Suprapubic skin (tissue), 4 donors: ENCODE data around the gene AFM. TPM values are rescaled to one million over a fixed set of nuclear protein-coding genes. Genes with fewer than 3 reads are reported as not detected.

Experiments used
- DNase-seq, 2 donors: peaks; one replicate each; pipeline ENCODE4 v3.0.0-alpha.2; 2019; ENCODE audit warnings: low spot score in 2 of 2
- H3K27ac ChIP-seq: fragments of 200-600 bp; sonication (generic); one replicate; pipeline ENCODE4 v1.5.1; 2019
- H3K27me3 ChIP-seq: fragments of 200-600 bp; sonication (generic); one replicate; pipeline ENCODE4 v1.5.1; 2019
- H3K36me3 ChIP-seq: fragments of 200-600 bp; sonication (generic); one replicate; pipeline ENCODE4 v1.5.1; 2019
- H3K4me1 ChIP-seq: fragments of 200-600 bp; sonication (generic); one replicate; pipeline ENCODE4 v1.5.1; 2019
- H3K4me3 ChIP-seq: fragments of 200-600 bp; sonication (generic); one replicate; pipeline ENCODE4 v1.5.1; 2019; ENCODE audit warnings: mild to moderate bottlenecking
- H3K9me3 ChIP-seq: fragments of 200-600 bp; sonication (generic); one replicate; pipeline ENCODE4 v1.5.1; 2019
- CTCF ChIP-seq, 2 donors: fragments of 200-600 bp in 1 of 2; fragments of 450-650 bp in 1 of 2; sonication (generic) in 1 of 2; IDR thresholded peaks; one replicate each; pipeline ENCODE4 v1.5.1; 2016 to 2019; ENCODE audit warnings: antibody characterized with exemption in 2 of 2, mild to moderate bottlenecking in 1 of 2, moderate library complexity in 1 of 2
- EP300 ChIP-seq: sonication (generic); formaldehyde crosslinking; IDR thresholded peaks from one replicate; pipeline ENCODE4 v1.6.1; 2017; ENCODE audit warnings: antibody characterized with exemption
- POLR2A ChIP-seq, 2 donors: fragments of 450-650 bp; IDR thresholded peaks; one replicate each; pipeline ENCODE4 v1.6.1; 2017; ENCODE audit warnings: antibody characterized with exemption in 2 of 2, mild to moderate bottlenecking in 2 of 2, moderate library complexity in 2 of 2
- POLR2AphosphoS5 ChIP-seq, 3 donors: sonication (generic); formaldehyde crosslinking; IDR thresholded peaks; one replicate each; pipeline ENCODE4 v1.6.1; 2017; ENCODE audit warnings: antibody characterized with exemption in 3 of 3
- WGBS: methylation state at CpG from one replicate; pipeline ENCODE4 v1.1.5; 2018; 5-methylcytosine and 5-hydroxymethylcytosine counted together
- total RNA-seq, 4 donors: library from RNA; depleted of rRNA; stranded (reverse); fragments of >200 nt; gene quantifications; one replicate each; pipeline ENCODE4 v1.1.0, GENCODE V29; 2016

The AFM gene
- total RNA-seq, 4 donors from 2014 or later: not detected

GRCh38 chr4:73527196-73527595, 45.7 kb downstream of the AFM start:
- Histone ChIP-seq H3K36me3 (no peaks in the 10 kb centered on the region), H3K27ac (no peak overlapping the region), H3K27me3 (no peaks in the 10 kb centered on the region), H3K4me3 (no peak overlapping the region), H3K4me1 (no peaks in the 10 kb centered on the region), H3K9me3 (no peaks in the 10 kb centered on the region)
- 82% methylated on average over 1 of the region's 1 CpG for WGBS
- DNase-seq: no peak
- TF ChIP-seq POLR2A (IDR thresholded peaks at IDR 0.05) (no peak), CTCF (IDR thresholded peaks at IDR 0.05) (no peak), POLR2AphosphoS5 (IDR thresholded peaks at IDR 0.05) (no peak), EP300 (no peak)

GRCh38 chr4:73528171-73528570, 46.6 kb downstream of the AFM start:
- H3K4me3 ChIP-seq: no peak overlapping the region
- WGBS: 58% methylated on average over 2 of the region's 2 CpGs
- no peaks in the 10 kb centered on the region for H3K9me3 ChIP-seq
- no peaks in the 10 kb centered on the region for H3K4me1 ChIP-seq
- TF ChIP-seq POLR2A (IDR thresholded peaks at IDR 0.05) (no peak), CTCF (IDR thresholded peaks at IDR 0.05) (no peak), POLR2AphosphoS5 (IDR thresholded peaks at IDR 0.05) (no peak), EP300 (no peak)
- H3K27ac ChIP-seq: no peak overlapping the region
- no peak for DNase-seq
- H3K27me3 ChIP-seq: no peaks in the 10 kb centered on the region
- H3K36me3 ChIP-seq: no peaks in the 10 kb centered on the region

- H3K27ac ChIP-seq: no peak overlapping the region
- H3K4me3 ChIP-seq: no peak overlapping the region
- H3K4me1 ChIP-seq: no peaks in the 10 kb centered on the region
- WGBS: 83% methylated on average over 2 of the region's 2 CpGs
- TF ChIP-seq POLR2A (IDR thresholded peaks at IDR 0.05) (no peak), CTCF (IDR thresholded peaks at IDR 0.05) (no peak), POLR2AphosphoS5 (IDR thresholded peaks at IDR 0.05) (no peak), EP300 (no peak)
- no peaks in the 10 kb centered on the region for H3K27me3 ChIP-seq
- no peaks in the 10 kb centered on the region for H3K9me3 ChIP-seq
- no peaks in the 10 kb centered on the region for H3K36me3 ChIP-seq
- no peak for DNase-seq
These were observed 52.2 kb downstream of the AFM start for GRCh38 chr4:73533515-73534422.

DNA sequence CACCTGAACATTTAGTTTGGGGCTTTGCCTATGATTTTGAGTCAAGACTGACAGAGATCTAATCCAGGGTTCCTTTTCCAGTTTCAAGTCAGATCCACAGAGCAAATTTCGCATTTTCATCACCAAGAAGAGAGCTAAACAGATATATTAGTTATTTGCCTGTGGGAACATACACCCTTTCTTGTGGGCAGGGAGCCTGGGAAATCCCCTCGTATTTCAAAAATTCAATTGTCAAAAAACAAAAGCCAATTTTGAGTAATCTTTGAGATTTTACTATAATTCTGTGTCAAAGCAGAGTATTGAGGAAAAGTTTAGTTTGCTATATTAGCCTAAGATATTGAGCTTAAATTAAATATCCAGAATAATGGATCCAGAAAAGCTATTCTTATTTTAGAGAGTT, 56.6 kb downstream of the AFM start:
- Histone ChIP-seq H3K4me3 (no peak overlapping the region), H3K36me3 (no peaks in the 10 kb centered on the region), H3K27ac (no peak overlapping the region), H3K9me3 (no peaks in the 10 kb centered on the region), H3K4me1 (no peaks in the 10 kb centered on the region), H3K27me3 (no peaks in the 10 kb centered on the region)
- DNase-seq: no peak
- TF ChIP-seq EP300 (no peak), POLR2A (IDR thresholded peaks at IDR 0.05) (no peak), CTCF (IDR thresholded peaks at IDR 0.05) (no peak), POLR2AphosphoS5 (IDR thresholded peaks at IDR 0.05) (no peak)
- WGBS: 78% methylated on average over 2 of the region's 2 CpGs

GRCh38 chr4:73539386-73539785, 57.8 kb downstream of the AFM start:
- no peaks in the 10 kb centered on the region for H3K27me3 ChIP-seq
- no peaks in the 10 kb centered on the region for H3K4me1 ChIP-seq
- no peaks in the 10 kb centered on the region for H3K9me3 ChIP-seq
- no peak overlapping the region for H3K27ac ChIP-seq
- no peak overlapping the region for H3K4me3 ChIP-seq
- TF ChIP-seq POLR2AphosphoS5 (IDR thresholded peaks at IDR 0.05) (no peak), CTCF (IDR thresholded peaks at IDR 0.05) (no peak), POLR2A (IDR thresholded peaks at IDR 0.05) (no peak), EP300 (no peak)
- no peak for DNase-seq
- WGBS: 57% methylated on average over 4 of the region's 4 CpGs
- H3K36me3 ChIP-seq: no peaks in the 10 kb centered on the region
